AG09309 (cell line): Measurements from ENCODE around the gene AGBL4.

Experiments
- DNase-seq: peaks from one replicate; pipeline ENCODE4 v3.0.0-alpha.2; 2010; ENCODE audit warnings: low read depth
- H3K4me3 ChIP-seq: 2 replicates; pipeline ENCODE4 v1.5.1; 2011; ENCODE audit warnings: mild to moderate bottlenecking, low read depth, low read length, moderate library complexity; ENCODE audit not compliant: control insufficient read depth
- TF ChIP-seq, protein P1 (sequence below): IDR thresholded peaks from 2 replicates; pipeline ENCODE4 v1.5.1; 2011; ENCODE audit warnings: mild to moderate bottlenecking, low read depth, low read length, inconsistent platforms; ENCODE audit not compliant: insufficient read depth, control insufficient read depth; ENCODE audit errors: missing control alignments

Gene AGBL4

DNA sequence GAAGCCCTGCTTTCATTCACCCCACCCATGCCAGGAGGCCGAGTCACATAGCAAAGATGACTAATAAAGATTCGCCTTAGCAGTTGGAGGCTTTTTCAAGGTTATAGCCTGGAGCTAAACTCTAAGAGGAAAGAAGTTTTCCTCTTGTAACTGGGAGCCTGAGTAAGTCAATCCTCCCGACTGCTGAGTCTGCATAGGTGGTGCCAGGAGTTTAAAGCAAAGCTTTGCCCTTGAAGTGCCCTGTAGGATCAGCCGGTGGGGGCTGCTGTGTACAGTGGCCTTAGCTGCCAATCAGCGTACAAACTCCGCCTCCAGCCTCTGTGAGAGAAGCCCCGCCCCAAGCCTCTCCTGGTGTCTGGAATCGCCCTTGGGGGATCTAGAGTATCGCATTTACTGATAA lies 1404.2 kb downstream of the AGBL4 start:
- TF ChIP-seq, protein P1, sequence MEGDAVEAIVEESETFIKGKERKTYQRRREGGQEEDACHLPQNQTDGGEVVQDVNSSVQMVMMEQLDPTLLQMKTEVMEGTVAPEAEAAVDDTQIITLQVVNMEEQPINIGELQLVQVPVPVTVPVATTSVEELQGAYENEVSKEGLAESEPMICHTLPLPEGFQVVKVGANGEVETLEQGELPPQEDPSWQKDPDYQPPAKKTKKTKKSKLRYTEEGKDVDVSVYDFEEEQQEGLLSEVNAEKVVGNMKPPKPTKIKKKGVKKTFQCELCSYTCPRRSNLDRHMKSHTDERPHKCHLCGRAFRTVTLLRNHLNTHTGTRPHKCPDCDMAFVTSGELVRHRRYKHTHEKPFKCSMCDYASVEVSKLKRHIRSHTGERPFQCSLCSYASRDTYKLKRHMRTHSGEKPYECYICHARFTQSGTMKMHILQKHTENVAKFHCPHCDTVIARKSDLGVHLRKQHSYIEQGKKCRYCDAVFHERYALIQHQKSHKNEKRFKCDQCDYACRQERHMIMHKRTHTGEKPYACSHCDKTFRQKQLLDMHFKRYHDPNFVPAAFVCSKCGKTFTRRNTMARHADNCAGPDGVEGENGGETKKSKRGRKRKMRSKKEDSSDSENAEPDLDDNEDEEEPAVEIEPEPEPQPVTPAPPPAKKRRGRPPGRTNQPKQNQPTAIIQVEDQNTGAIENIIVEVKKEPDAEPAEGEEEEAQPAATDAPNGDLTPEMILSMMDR = no peak
- H3K4me3 ChIP-seq = no peak overlapping the region
- DNase-seq = peak; percentile 3

DNA sequence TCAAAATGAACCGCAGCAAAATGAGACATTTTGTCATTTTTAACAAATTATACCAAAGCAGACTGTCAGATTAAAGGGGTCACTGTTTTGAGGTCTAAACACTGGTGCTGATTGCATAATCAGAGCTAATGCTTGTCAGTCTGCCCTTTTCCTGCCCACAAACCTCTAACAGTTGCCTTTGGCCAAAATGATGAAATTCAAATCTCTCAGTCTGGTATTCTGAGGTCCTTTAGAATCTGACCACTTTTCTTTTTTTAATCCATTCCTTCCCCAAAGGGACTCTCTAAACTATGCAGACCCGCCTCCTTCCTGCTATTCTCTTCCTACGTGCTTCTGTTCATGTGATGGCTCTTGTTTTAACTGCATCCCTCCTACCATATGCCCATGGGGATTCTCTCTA lies 1406.5 kb downstream of the AGBL4 start:
- DNase-seq = peak; percentile 17
- H3K4me3 ChIP-seq = no peak overlapping the region
- TF ChIP-seq, protein P1 = no peak

DNA sequence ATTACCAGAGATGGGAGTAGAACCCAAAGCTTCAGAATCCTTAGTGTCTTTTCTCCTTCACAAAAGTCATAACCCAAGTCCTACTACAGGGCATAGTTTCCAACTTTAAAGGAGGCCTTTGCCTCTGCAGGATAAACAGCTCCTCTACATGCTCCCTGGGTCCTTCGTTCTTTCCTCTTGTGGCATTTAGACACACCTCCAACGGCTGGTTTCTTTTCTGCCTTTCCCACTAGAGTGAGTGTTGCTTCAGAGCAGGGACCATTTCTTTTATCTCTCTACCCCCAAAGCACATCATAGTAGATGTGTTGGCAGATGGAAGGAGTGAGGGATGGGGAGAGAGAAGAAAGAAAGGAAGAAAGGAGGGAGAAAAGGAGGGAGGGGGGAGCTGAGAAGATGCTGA lies 1407.0 kb downstream of the AGBL4 start:
- no peak overlapping the region for H3K4me3 ChIP-seq
- TF ChIP-seq, protein P1 = no peak
- no peak for DNase-seq

DNA sequence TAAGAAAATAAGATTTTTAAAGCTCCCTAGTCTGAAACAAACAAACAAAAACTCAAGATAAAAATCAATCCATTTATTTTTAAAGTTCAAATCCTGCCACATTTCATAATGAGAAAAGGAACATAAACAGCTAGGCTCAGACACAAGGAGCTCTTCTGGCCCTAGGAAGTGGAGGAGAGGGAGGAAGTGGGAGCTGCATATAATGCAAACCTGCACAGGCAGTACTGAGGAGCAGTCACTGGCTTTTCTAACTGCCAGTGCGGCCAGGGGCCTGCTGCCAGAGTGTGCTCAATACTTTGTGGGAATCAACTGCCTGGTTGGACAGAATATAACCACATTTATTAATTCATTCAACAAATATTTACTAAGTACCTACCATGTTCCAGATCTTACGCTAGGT lies 1411.9 kb downstream of the AGBL4 start:
- TF ChIP-seq, protein P1 = no peak
- no peak for DNase-seq
- H3K4me3 ChIP-seq = no peak overlapping the region

DNA sequence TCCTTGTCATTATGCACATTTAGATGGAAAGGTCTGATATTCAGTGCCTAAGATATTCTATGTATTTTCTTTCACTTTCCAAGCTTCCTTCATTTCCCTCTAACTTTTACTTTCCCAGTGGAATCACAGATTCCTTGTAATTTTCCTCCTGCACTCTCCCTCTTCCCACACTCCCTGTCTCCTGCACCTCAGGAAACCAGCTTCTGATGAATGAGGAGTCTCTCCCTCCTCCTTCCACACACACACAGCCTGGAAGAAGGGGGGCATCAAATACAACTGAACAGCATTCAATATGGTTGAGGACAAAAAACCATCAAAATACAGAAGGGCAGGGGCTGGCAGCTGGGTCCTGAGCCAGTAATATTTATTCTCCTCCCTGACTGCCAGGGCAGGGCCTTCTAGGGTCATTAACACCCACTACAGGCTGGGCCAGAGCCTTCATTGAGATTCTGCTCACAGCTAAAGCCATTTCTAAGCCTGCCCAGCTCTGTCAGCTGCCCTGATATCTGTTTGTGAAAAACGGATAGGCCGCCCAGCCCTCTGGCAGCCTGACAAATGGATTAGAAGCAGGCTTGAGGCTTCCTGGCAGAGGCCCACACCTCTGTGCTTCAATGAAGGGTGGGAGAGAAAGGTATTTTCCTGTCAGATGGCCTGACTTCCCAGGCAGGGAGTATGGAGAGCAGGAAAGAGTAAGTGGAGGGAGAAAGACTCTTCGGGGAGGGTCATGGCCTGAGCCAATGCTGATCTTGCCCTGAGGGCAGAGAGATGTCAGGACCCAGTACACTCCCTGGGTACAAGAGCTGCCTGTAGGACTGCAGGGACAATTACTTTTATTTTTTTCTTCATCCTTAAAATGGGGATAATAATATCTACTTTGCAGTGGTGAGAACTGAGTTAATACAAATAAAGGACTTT lies 1412.9 kb downstream of the AGBL4 start:
- no peak for DNase-seq
- no peak overlapping the region for H3K4me3 ChIP-seq
- TF ChIP-seq, protein P1 = no peak

DNA sequence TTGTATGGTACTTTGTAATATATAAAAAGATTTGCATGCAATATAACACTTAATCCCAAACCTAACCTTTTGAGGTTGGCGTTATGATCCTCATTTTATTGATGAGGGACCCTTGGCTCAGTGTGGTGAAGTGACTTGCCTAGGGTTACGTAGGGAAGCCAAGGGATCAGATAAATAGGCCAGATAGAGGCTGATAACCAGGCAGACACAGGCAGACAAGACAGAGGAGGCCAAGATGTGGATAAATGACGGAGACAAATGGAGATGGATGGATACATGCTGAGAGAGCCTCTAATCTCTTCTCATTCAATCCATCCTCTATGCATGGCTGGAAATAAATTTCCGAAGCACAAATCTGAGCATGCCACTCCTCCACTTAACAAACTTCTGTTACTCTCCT lies 1414.9 kb downstream of the AGBL4 start:
- TF ChIP-seq, protein P1 = no peak
- no peak overlapping the region for H3K4me3 ChIP-seq
- no peak for DNase-seq

DNA sequence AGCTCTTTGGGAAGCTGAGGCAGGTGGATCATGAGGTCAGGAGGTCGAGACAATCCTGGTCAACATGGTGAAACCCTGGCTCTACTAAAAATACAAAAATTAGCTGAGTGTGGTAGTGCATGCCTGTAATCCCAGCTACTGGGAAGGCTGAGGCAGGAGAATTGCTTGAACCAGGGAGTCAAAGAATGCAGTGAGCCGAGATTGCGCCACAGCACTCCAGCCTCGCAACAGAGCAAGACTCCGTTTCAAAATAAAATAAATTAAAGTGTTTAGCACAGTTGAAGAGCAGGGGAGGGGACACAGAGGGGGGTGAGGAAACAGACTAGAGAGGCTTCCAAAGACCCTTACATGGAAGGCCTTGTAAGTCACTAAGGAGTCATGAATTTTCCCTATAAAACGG lies 1420.5 kb downstream of the AGBL4 start:
- DNase-seq = no peak
- TF ChIP-seq, protein P1 = no peak
- no peak overlapping the region for H3K4me3 ChIP-seq
